HL-60/S4 (cell line): ENCODE results near the gene GRM1.

ENCODE experiments used
- in situ Hi-C: fragments of 300-500 bp; cut with MboI; formaldehyde crosslinking; loops from 2 replicates; pipeline ENCODE4 v1.14.3; 2022; ENCODE audit warnings: low sequenced_read_pairs

GRM1 gene

GRCh38 chr6:146434732-146435390 lies 406.0 kb downstream of the GRM1 start:
- in situ Hi-C loops: no loop called here

GRCh38 chr6:146441907-146442306 lies 413.0 kb downstream of the GRM1 start:
- in situ Hi-C loops: no loop called here

- in situ Hi-C loops: no loop called here
Observed at GRCh38 chr6:146444189-146444588, 415.3 kb downstream of the GRM1 start.

DNA sequence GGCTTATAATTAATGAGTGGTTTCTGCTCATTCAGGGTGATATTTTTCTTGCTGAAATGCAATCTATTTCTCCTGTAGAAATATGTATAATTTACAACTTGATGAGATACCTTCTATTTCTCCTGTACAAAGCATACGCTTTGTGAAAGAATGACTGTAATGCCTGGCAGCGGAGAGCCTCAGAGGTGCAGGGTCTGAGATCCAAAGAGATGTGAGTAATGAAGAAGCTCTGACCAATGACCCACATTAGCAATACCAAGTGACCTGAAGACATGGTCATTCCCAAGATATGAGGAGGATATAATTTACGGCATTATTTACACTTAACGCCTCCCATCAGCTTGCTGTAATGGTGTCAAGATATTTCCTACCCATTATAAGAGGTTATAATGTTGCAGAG lies 416.4 kb downstream of the GRM1 start:
- in situ Hi-C loops: no loop called here

DNA sequence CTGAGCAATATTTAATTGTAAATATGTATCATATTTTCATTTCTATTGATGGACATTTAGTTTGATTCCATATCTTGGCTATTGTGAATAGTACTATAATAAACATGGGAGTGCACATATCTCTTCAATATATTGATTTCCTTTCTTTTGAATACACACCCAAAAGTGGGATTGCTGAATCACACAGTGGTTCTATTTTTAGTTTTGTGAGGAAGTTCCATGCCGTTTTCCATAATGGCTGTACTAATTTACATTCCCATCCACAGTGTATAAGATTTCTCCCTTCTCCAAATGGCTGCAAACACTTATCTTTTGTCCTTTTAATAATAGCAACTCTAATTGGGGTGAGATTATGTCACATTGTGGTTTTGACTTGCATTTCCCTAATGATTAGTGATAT lies 428.0 kb downstream of the GRM1 start:
- in situ Hi-C loops: no loop called here

DNA sequence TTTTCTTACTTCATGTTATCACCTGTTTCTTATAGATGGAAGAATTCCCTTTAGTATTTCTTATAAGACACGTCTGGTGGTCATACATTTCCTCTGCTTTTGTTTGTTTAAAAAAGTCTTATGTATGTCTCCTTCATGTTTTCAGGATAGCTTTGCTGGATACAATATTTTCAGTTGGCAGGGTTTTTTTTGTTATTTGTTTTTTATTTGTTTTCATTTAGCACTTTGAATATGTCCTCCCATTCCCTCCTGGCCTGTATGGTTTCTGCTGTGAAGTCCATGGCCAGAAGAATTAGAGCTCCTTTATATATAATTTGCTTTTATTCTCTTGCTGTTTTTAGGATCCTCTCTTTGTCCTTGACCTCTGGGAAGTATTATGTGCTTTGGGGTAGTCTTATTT lies 432.1 kb downstream of the GRM1 start:
- in situ Hi-C loops: no loop called here

GRCh38 chr6:146470091-146470770 lies 441.4 kb downstream of the GRM1 start:
- in situ Hi-C loops: no loop called here

DNA sequence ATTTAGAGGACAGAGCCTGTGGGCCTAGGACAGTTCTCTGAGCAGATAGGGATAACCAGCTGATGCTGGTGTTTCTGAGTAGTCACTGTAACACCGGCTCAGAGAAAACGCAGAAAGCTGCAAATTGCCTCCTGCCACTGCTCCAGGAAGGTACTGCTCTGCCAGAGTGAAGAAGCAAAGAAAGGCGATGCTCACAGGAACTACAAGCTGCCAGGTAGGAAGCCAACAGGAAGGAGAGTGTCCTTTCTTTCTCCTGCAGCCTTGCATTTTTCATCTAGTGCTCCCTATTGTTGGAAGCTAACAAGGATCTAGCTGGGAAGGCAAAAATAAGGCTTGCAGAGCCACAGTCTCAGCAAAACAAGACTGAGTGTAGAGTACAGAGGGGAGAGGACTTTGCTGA lies 444.1 kb downstream of the GRM1 start:
- in situ Hi-C loops: no loop called here

- in situ Hi-C loops: no loop called here
Observed at GRCh38 chr6:146481527-146481926, 452.7 kb downstream of the GRM1 start.

- in situ Hi-C loops: no loop called here
Observed at GRCh38 chr6:146484411-146484810, 455.5 kb downstream of the GRM1 start.
